Measurements from ENCODE around the gene DRD1.
"Not testable (repeated sequence)": the region's sequence is repeated elsewhere in the genome, so short reads cannot be mapped to it uniquely, and the experiment has no call there.

The DRD1 gene

DNA sequence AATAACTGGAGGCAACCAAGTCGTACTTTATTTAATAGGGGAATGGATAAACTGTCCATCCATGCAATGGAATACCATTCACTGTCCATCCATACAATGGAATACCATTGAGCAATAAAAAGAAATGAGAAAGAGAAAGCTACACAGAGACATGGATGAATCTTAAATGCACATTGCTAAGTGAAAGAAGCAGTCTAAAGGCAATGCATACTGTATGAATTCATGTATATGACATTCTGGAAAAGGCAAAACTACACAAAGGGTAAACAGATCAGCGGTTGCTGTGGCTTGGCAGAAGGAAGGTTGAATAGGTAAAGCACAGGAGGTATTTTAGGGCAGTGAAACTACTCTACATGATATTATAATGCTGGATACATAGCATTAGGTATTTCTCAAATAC, 16.2 kb downstream of the DRD1 start:
- no CpG with 5 or more reads among the region's 2 CpGs for WGBS, 2 experiments (ENCODE audit: insufficient coverage in 2 of 2)
- H3K27ac ChIP-seq (ENCODE audit: low read depth, low read length, severe bottlenecking): no peak overlapping the region
- no peaks in the 10 kb centered on the region for H3K36me3 ChIP-seq (ENCODE audit: control insufficient read depth, insufficient read depth, low read length)
- H3K4me1 ChIP-seq (ENCODE audit: control insufficient read depth, insufficient read depth, low read length, poor library complexity, severe bottlenecking): no peaks in the 10 kb centered on the region
- no peak overlapping the region for H3K4me3 ChIP-seq (ENCODE audit: extremely low read depth, insufficient read depth, low read length, poor library complexity, severe bottlenecking)
- H3K9me3 ChIP-seq (ENCODE audit: control insufficient read depth, low read length): no peaks in the 10 kb centered on the region

- H3K27ac ChIP-seq (ENCODE audit: low read depth, low read length, severe bottlenecking); H3K4me1 ChIP-seq (ENCODE audit: control insufficient read depth, insufficient read depth, low read length, poor library complexity, severe bottlenecking); H3K36me3 ChIP-seq (ENCODE audit: control insufficient read depth, insufficient read depth, low read length); H3K4me3 ChIP-seq (ENCODE audit: extremely low read depth, insufficient read depth, low read length, poor library complexity, severe bottlenecking); H3K9me3 ChIP-seq (ENCODE audit: control insufficient read depth, low read length): not testable (repeated sequence)
Measured at GRCh38 chr5:175424594-175424993, 19.4 kb downstream of the DRD1 start.

DNA sequence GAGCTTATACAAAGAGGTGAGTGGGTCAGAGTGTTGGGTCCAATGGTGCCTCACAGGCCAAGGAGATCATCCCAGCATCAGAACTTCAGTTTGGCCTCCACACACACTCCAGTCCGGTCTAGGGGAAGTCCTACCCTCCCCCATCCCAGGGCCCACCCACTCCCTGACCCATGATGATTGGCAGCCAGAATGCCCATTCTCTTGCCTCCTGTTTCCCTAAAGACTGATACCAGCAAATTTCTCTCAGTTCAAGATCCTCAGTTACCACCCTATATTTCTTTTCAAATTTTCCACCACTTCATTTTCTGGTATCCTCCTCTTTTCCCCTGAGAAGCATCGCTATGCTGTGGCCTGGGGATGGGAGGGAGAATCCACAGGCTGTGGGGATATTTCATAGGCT, 21.9 kb downstream of the DRD1 start:
- Histone ChIP-seq H3K4me3 (ENCODE audit: extremely low read depth, insufficient read depth, low read length, poor library complexity, severe bottlenecking) (no peak overlapping the region), H3K9me3 (ENCODE audit: control insufficient read depth, low read length) (peaks cover 4% of the 10 kb centered on the region), H3K27ac (ENCODE audit: low read depth, low read length, severe bottlenecking) (no peak overlapping the region), H3K4me1 (ENCODE audit: control insufficient read depth, insufficient read depth, low read length, poor library complexity, severe bottlenecking) (no peaks in the 10 kb centered on the region), H3K36me3 (ENCODE audit: control insufficient read depth, insufficient read depth, low read length) (no peaks in the 10 kb centered on the region)
- 89 to 92% methylated on average over 1 of the region's 2 CpGs for WGBS, 2 experiments (ENCODE audit: insufficient coverage in 2 of 2)

DNA sequence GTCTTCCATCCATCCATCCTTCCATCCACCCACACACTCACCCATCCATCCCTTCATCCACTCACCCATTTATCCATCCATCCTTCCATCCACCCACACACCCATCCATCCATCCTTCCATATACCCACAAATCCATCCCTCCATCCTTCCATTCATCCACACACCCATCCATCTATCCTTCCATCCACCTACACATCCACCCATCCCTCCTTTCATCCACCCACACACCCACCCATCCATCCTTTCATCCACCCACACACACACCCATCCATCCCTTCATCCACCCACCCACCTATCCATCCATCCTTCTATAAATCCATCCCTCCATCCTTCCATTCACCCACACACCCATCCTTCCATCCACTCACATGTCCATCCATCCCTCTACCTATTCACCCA, 23.6 kb downstream of the DRD1 start:
- H3K4me1 ChIP-seq (ENCODE audit: control insufficient read depth, insufficient read depth, low read length, poor library complexity, severe bottlenecking): no peaks in the 10 kb centered on the region
- no peaks in the 10 kb centered on the region for H3K36me3 ChIP-seq (ENCODE audit: control insufficient read depth, insufficient read depth, low read length)
- H3K9me3 ChIP-seq (ENCODE audit: control insufficient read depth, low read length): peaks cover 4% of the 10 kb centered on the region
- H3K27ac ChIP-seq (ENCODE audit: low read depth, low read length, severe bottlenecking): no peak overlapping the region
- H3K4me3 ChIP-seq (ENCODE audit: extremely low read depth, insufficient read depth, low read length, poor library complexity, severe bottlenecking): no peak overlapping the region

- peaks cover 4% of the 10 kb centered on the region for H3K9me3 ChIP-seq (ENCODE audit: control insufficient read depth, low read length)
- 100% methylated on average over 1 of the region's 1 CpG for WGBS, 2 experiments (ENCODE audit: insufficient coverage in 2 of 2)
- H3K36me3 ChIP-seq (ENCODE audit: control insufficient read depth, insufficient read depth, low read length): no peaks in the 10 kb centered on the region
- no peak overlapping the region for H3K4me3 ChIP-seq (ENCODE audit: extremely low read depth, insufficient read depth, low read length, poor library complexity, severe bottlenecking)
- H3K27ac ChIP-seq (ENCODE audit: low read depth, low read length, severe bottlenecking): no peak overlapping the region
- H3K4me1 ChIP-seq (ENCODE audit: control insufficient read depth, insufficient read depth, low read length, poor library complexity, severe bottlenecking): no peaks in the 10 kb centered on the region
Measured at GRCh38 chr5:175418251-175418650, 25.7 kb downstream of the DRD1 start.

DNA sequence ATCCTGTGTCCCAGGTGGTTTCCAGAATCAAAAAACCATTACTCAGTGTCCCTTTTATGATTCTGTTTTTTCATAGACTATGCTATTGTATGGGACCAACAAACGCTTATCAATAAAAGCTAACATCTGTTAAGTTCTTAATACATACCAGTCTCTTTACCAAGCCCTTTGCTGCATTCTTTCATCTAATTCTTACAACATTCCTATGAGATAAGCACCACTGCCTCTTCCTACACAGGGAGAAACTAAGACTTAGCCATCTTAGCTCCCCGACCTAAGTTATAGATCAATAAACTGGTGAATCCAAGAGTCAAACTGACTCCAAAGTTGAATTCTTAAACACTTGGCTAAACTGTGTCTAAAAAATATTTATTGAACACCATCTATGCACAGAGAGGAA, 26.6 kb downstream of the DRD1 start:
- Histone ChIP-seq H3K4me1 (ENCODE audit: control insufficient read depth, insufficient read depth, low read length, poor library complexity, severe bottlenecking) (no peaks in the 10 kb centered on the region), H3K9me3 (ENCODE audit: control insufficient read depth, low read length) (peaks cover 4% of the 10 kb centered on the region), H3K36me3 (ENCODE audit: control insufficient read depth, insufficient read depth, low read length) (no peaks in the 10 kb centered on the region), H3K4me3 (ENCODE audit: extremely low read depth, insufficient read depth, low read length, poor library complexity, severe bottlenecking) (no peak overlapping the region), H3K27ac (ENCODE audit: low read depth, low read length, severe bottlenecking) (no peak overlapping the region)
- 67 to 92% methylated on average over 1 to 2 of the region's 2 CpGs for WGBS, 2 experiments (ENCODE audit: insufficient coverage in 2 of 2)

- Histone ChIP-seq H3K4me1 (ENCODE audit: control insufficient read depth, insufficient read depth, low read length, poor library complexity, severe bottlenecking) (peaks cover 6% of the 10 kb centered on the region), H3K36me3 (ENCODE audit: control insufficient read depth, insufficient read depth, low read length) (no peaks in the 10 kb centered on the region), H3K4me3 (ENCODE audit: extremely low read depth, insufficient read depth, low read length, poor library complexity, severe bottlenecking) (no peak overlapping the region), H3K9me3 (ENCODE audit: control insufficient read depth, low read length) (peaks cover 4% of the 10 kb centered on the region), H3K27ac (ENCODE audit: low read depth, low read length, severe bottlenecking) (no peak overlapping the region)
- 80% methylated on average over 1 of the region's 2 CpGs; no CpG with 5 or more reads in 1 of the 2 experiments for WGBS, 2 experiments (ENCODE audit: insufficient coverage in 2 of 2)
Measured at GRCh38 chr5:175415303-175415702, 28.7 kb downstream of the DRD1 start.

DNA sequence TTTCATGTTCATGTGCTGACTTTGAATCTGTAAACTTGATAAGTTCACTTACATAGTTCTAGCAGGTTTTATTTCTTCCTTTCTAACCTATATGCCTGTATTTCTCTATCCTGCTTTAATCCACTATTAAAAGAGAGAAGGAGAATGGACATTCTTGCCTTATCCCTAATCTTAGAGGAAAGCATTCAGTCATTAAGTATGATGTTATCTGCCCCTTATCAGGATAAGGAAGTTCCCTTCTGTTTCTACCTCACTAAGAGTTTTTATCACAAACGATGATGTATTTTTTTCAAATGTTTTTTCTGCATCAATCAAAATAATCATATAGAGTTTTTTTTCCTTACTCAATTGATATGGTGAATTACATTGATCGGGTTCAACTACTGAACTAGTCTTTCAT, 33.1 kb downstream of the DRD1 start:
- Histone ChIP-seq H3K27ac (ENCODE audit: low read depth, low read length, severe bottlenecking) (no peak overlapping the region), H3K36me3 (ENCODE audit: control insufficient read depth, insufficient read depth, low read length) (no peaks in the 10 kb centered on the region), H3K9me3 (ENCODE audit: control insufficient read depth, low read length) (no peaks in the 10 kb centered on the region), H3K4me3 (ENCODE audit: extremely low read depth, insufficient read depth, low read length, poor library complexity, severe bottlenecking) (no peak overlapping the region), H3K4me1 (ENCODE audit: control insufficient read depth, insufficient read depth, low read length, poor library complexity, severe bottlenecking) (peaks cover 6% of the 10 kb centered on the region)
- WGBS, 2 experiments (ENCODE audit: insufficient coverage in 2 of 2): no CpG with 5 or more reads among the region's 2 CpGs

DNA sequence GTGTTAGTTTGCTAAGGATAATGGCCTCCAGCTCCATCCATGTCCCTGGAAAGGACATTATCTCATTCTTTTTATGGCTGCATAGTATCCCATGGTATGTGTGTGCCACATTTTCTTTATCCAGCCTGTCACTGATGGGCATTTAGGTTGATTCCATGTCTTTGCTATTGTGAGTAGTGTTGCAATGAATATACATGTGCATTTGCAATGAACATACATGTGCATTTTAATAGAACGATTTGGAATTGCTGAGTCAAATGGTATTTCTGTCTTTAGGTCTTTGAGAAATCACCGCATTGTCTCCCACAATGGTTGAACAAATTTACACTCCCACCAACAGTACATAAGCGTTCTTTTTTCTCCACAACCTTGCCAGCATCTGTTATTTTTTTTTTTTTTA, 37.7 kb downstream of the DRD1 start:
- no peak overlapping the region for H3K27ac ChIP-seq (ENCODE audit: low read depth, low read length, severe bottlenecking)
- no peaks in the 10 kb centered on the region for H3K36me3 ChIP-seq (ENCODE audit: control insufficient read depth, insufficient read depth, low read length)
- peaks cover 6% of the 10 kb centered on the region for H3K4me1 ChIP-seq (ENCODE audit: control insufficient read depth, insufficient read depth, low read length, poor library complexity, severe bottlenecking)
- H3K4me3 ChIP-seq (ENCODE audit: extremely low read depth, insufficient read depth, low read length, poor library complexity, severe bottlenecking): no peak overlapping the region
- H3K9me3 ChIP-seq (ENCODE audit: control insufficient read depth, low read length): no peaks in the 10 kb centered on the region
- 100% methylated on average over 1 of the region's 3 CpGs; no CpG with 5 or more reads in 1 of the 2 experiments for WGBS, 2 experiments (ENCODE audit: insufficient coverage in 2 of 2)

GRCh38 chr5:175397590-175398297, 46.2 kb downstream of the DRD1 start:
- not testable (repeated sequence) for H3K27ac ChIP-seq (ENCODE audit: low read depth, low read length, severe bottlenecking); H3K4me3 ChIP-seq (ENCODE audit: extremely low read depth, insufficient read depth, low read length, poor library complexity, severe bottlenecking); H3K4me1 ChIP-seq (ENCODE audit: control insufficient read depth, insufficient read depth, low read length, poor library complexity, severe bottlenecking); H3K36me3 ChIP-seq (ENCODE audit: control insufficient read depth, insufficient read depth, low read length); H3K9me3 ChIP-seq (ENCODE audit: control insufficient read depth, low read length)
- 47 to 53% methylated on average over 3 to 11 of the region's 28 CpGs for WGBS, 2 experiments (ENCODE audit: insufficient coverage in 2 of 2)

DNA sequence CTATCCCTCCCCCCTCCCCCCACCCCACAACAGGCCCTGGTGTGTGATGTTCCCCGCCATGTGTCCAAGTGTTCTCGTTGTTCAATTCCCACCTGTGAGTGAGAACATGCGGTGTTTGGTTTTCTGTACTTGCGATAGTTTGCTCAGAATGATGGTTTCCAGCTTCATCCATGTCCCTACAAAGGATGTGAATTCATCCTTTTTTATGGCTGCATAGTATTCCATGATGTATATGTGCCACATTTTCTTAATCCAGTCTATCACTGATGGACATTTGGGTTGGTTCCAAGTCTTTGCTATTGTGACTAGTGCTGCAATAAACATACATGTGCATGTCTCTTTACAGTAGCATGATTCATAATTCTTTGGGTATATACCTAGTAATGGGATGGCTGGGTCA, 48.6 kb downstream of the DRD1 start:
- not testable (repeated sequence) for H3K27ac ChIP-seq (ENCODE audit: low read depth, low read length, severe bottlenecking); H3K4me3 ChIP-seq (ENCODE audit: extremely low read depth, insufficient read depth, low read length, poor library complexity, severe bottlenecking); H3K4me1 ChIP-seq (ENCODE audit: control insufficient read depth, insufficient read depth, low read length, poor library complexity, severe bottlenecking); H3K36me3 ChIP-seq (ENCODE audit: control insufficient read depth, insufficient read depth, low read length); H3K9me3 ChIP-seq (ENCODE audit: control insufficient read depth, low read length)
- WGBS, 2 experiments (ENCODE audit: insufficient coverage in 2 of 2): no CpG with 5 or more reads among the region's 4 CpGs
